Endothelial cell of umbilical vein (primary cell): ENCODE results near the gene BRF1. TPM values are rescaled to one million over a fixed set of nuclear protein-coding genes. Genes with fewer than 3 reads are reported as not detected.

ENCODE experiments used
- BruUV-seq: library from RNA; stranded (reverse); fragments of 400-500 nt; replicated peaks from 2 replicates; lab custom pipeline; 2021; lab: Mats Ljungman, UMichigan
- CTCF ChIA-PET: fragments of 300-600, 350-600 bp; sonication (Branson Sonifier 250); formaldehyde crosslinking; loops from one replicate; lab custom pipeline; 2021; ENCODE audit warnings: antibody characterized with exemption, inconsistent platforms; lab: Charles Lee
- POLR2A ChIA-PET: fragments of 300-600, 350-600 bp; sonication (Branson Sonifier 250); formaldehyde crosslinking; loops from one replicate; lab custom pipeline; 2021; ENCODE audit warnings: antibody characterized with exemption, inconsistent platforms; lab: Charles Lee
- DNase-seq: peaks from one replicate; pipeline ENCODE4 v3.0.0-alpha.2; 2011; ENCODE audit warnings: low read depth, low spot score
- FAIRE-seq: peaks from 2 replicates; lab custom pipeline; 2011; peaks lifted over from hg19 to GRCh38; lab: Jason Lieb, UNC
- H2AFZ ChIP-seq: 2 replicates; pipeline ENCODE4 v1.6.0; 2012; ENCODE audit warnings: low read depth, low read length, control low read depth, inconsistent platforms
- H3K27ac ChIP-seq: 2 replicates; pipeline ENCODE4 v1.5.1; 2011; ENCODE audit warnings: low read depth, mild to moderate bottlenecking, control low read depth, low read length, moderate library complexity; ENCODE audit not compliant: insufficient read depth
- H3K27me3 ChIP-seq, 2 experiments: 2 replicates each; pipeline versions ENCODE4 v1.6.0 to v1.6.1; 2011; ENCODE audit warnings: low read length in 2 of 2, mixed read lengths in 1 of 2; ENCODE audit not compliant: control insufficient read depth in 2 of 2, insufficient read depth in 2 of 2
- H3K36me3 ChIP-seq, 2 experiments: 2 replicates in 1 of 2; 3 replicates in 1 of 2; pipeline ENCODE4 v1.5.1; 2011; ENCODE audit warnings: low read length in 2 of 2, mild to moderate bottlenecking in 1 of 2, moderate library complexity in 1 of 2; ENCODE audit not compliant: control insufficient read depth in 2 of 2, insufficient read depth in 2 of 2; ENCODE audit errors: extremely low read depth in 1 of 2
- H3K4me1 ChIP-seq: 3 replicates; pipeline ENCODE4 v1.5.1; 2011; ENCODE audit warnings: mild to moderate bottlenecking, low read length; ENCODE audit not compliant: control insufficient read depth, insufficient read depth; ENCODE audit errors: extremely low read depth
- H3K4me2 ChIP-seq: 2 replicates; pipeline ENCODE4 v1.6.1; 2011; ENCODE audit warnings: low read length, control low read depth, mixed read lengths; ENCODE audit not compliant: insufficient read depth
- H3K4me3 ChIP-seq, 3 experiments: fragments of 200-600 bp in 1 of 3; sonication (generic), shearing (Covaris generic) in 1 of 3; replicated peaks in 1 of 3; 2 replicates each; pipeline ENCODE4 v1.5.1; 2011 to 2016; ENCODE audit warnings: control low read depth in 3 of 3, low read length in 3 of 3, mild to moderate bottlenecking in 2 of 3, inconsistent platforms in 1 of 3, low read depth in 1 of 3, moderate library complexity in 1 of 3; ENCODE audit not compliant: insufficient read depth in 1 of 3
- H3K79me2 ChIP-seq: 2 replicates; pipeline ENCODE4 v1.6.0; 2012; ENCODE audit warnings: low read length, inconsistent platforms; ENCODE audit not compliant: control insufficient read depth, insufficient read depth
- H3K9ac ChIP-seq: replicated peaks from 2 replicates; pipeline ENCODE3; 2011; ENCODE audit warnings: low read length, control low read depth; ENCODE audit not compliant: insufficient read depth; ENCODE audit errors: extremely low read depth
- H3K9me1 ChIP-seq: replicated peaks from 3 replicates; pipeline ENCODE4 v1.6.0; 2011; ENCODE audit warnings: mild to moderate bottlenecking, low read length; ENCODE audit not compliant: control insufficient read depth, insufficient read depth; ENCODE audit errors: extremely low read depth
- H3K9me3 ChIP-seq: replicated peaks from 2 replicates; pipeline ENCODE4 v1.5.1; 2012; ENCODE audit warnings: low read length, inconsistent platforms; ENCODE audit not compliant: control insufficient read depth, insufficient read depth
- H4K20me1 ChIP-seq: replicated peaks from 2 replicates; pipeline ENCODE3; 2011; ENCODE audit warnings: mild to moderate bottlenecking, low read length; ENCODE audit not compliant: control insufficient read depth, insufficient read depth; ENCODE audit errors: extremely low read depth
- EZH2 ChIP-seq: IDR thresholded peaks from 2 replicates; pipeline ENCODE4 v1.6.1; 2012; ENCODE audit warnings: borderline replicate concordance, low read depth, mild to moderate bottlenecking, moderate library complexity, low read length, inconsistent platforms; ENCODE audit not compliant: severe bottlenecking
- FOS ChIP-seq: IDR thresholded peaks from 2 replicates; pipeline ENCODE4 v1.6.1; 2011; ENCODE audit warnings: mild to moderate bottlenecking, low read length, moderate library complexity, borderline replicate concordance; ENCODE audit not compliant: insufficient read depth
- GATA2 ChIP-seq: IDR thresholded peaks from 2 replicates; pipeline ENCODE4 v1.7.0; 2011; ENCODE audit warnings: low read depth, mild to moderate bottlenecking, moderate library complexity, mixed read lengths, low read length; ENCODE audit not compliant: insufficient read length, insufficient read depth
- JUN ChIP-seq: IDR thresholded peaks from 2 replicates; pipeline ENCODE4 v1.6.1; 2011; ENCODE audit warnings: borderline replicate concordance, low read depth; ENCODE audit not compliant: insufficient read length, insufficient read depth
- MYC ChIP-seq: IDR thresholded peaks from one replicate; pipeline ENCODE4 v1.6.1; 2011; ENCODE audit warnings: mild to moderate bottlenecking, low read depth, low read length
- POLR2A ChIP-seq: IDR thresholded peaks from 2 replicates; pipeline ENCODE4 v1.6.1; 2012; ENCODE audit warnings: low read depth, mild to moderate bottlenecking, control low read depth, low read length
- POLR2AphosphoS5 ChIP-seq: IDR thresholded peaks from 2 replicates; pipeline ENCODE4 v1.6.1; 2012; ENCODE audit warnings: low read depth, mild to moderate bottlenecking, control low read depth, low read length, moderate library complexity; ENCODE audit not compliant: insufficient read depth
- dilution Hi-C: fragments of 300-500 bp; cut with MboI; formaldehyde crosslinking; loops from one replicate; pipeline ENCODE4 v1.15.0; 2019; ENCODE audit warnings: low sequenced_read_pairs; ENCODE audit not compliant: extremely low pct_ligation_motif_present
- intact Hi-C: fragments of 100-400 bp; cut with micrococcal nuclease; formaldehyde crosslinking; loops from one replicate; pipeline ENCODE4 v1.10.0; 2022
- polyA plus RNA-seq, 4 experiments: library from polyadenylated mRNA; depleted of rRNA in 3 of 4; stranded (reverse) in 3 of 4; unstranded in 1 of 4; fragments of >200 nt; gene quantifications; 2 replicates each; pipeline versions ENCODE4 v1.2.1 to v1.2.3, GENCODE V29; 2011 to 2012; ENCODE audit warnings: missing spikeins in 1 of 4
- total RNA-seq: library from RNA; stranded (reverse); gene quantifications from 2 replicates; pipeline ENCODE4 v1.2.3, GENCODE V29; 2021
- TF ChIP-seq, protein P1 (sequence below), 2 donors: IDR thresholded peaks; 1 replicate in 1 of 2; 2 replicates in 1 of 2; pipeline ENCODE4 v1.5.1; 2011; ENCODE audit warnings: low read length in 2 of 2, mild to moderate bottlenecking in 2 of 2, moderate library complexity in 2 of 2, control low read depth in 1 of 2, inconsistent platforms in 1 of 2, low read depth in 1 of 2; ENCODE audit not compliant: insufficient read depth in 1 of 2; ENCODE audit errors: extremely low read depth in 1 of 2
- TF ChIP-seq, protein P2 (sequence below): IDR thresholded peaks from 2 replicates; pipeline ENCODE4 v1.6.1; 2011; ENCODE audit not compliant: insufficient read depth, insufficient read length

BRF1 gene
- total and polyA plus RNA-seq, 2 donors (not counting 3 experiments of a cell fraction or from before 2014, with no cell fraction given) = 19.0 to 47.2 TPM

DNA sequence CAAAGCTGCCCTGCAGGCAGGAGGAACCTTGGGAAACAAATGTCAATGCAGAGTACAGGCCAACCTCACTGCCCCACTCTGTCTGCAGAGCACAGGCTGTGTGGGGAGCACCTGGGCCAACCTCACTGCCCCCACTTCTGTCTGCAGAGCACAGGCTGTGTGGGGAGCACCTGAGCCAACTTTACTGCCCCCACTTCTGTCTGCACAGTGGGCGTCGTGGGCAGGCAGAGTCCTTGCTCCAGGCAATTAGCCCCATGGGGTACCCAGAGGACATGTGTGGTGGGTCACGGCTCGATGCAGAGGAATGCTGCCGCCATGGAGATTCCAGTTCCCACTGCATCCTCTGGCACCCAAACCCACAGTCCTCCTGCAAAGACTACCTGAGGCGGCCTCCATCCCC, 26.2 kb downstream of the BRF1 start:
- intact Hi-C loops (no loop called here), dilution Hi-C loops (no loop called here)
- Histone ChIP-seq H3K36me3 (peaks cover 0 to 3% of the 10 kb centered on the region in 2 experiments), H3K4me3 (no peak overlapping the region), H3K9me3 (no peaks in the 10 kb centered on the region), H3K9me1 (no peaks in the 10 kb centered on the region), H3K9ac (no peak overlapping the region), H2AFZ (no peak overlapping the region), H4K20me1 (no peaks in the 10 kb centered on the region), H3K27ac (no peak overlapping the region), H3K4me2 (no peak overlapping the region), H3K79me2 (peaks cover 3% of the 10 kb centered on the region), H3K27me3 (no peaks in the 10 kb centered on the region), H3K4me1 (no peaks in the 10 kb centered on the region)
- TF ChIP-seq POLR2AphosphoS5 (no peak), MYC (no peak), GATA2 (no peak), POLR2A (no peak), EZH2 (no peak), JUN (no peak), FOS (no peak)
- TF ChIP-seq, protein P1, sequence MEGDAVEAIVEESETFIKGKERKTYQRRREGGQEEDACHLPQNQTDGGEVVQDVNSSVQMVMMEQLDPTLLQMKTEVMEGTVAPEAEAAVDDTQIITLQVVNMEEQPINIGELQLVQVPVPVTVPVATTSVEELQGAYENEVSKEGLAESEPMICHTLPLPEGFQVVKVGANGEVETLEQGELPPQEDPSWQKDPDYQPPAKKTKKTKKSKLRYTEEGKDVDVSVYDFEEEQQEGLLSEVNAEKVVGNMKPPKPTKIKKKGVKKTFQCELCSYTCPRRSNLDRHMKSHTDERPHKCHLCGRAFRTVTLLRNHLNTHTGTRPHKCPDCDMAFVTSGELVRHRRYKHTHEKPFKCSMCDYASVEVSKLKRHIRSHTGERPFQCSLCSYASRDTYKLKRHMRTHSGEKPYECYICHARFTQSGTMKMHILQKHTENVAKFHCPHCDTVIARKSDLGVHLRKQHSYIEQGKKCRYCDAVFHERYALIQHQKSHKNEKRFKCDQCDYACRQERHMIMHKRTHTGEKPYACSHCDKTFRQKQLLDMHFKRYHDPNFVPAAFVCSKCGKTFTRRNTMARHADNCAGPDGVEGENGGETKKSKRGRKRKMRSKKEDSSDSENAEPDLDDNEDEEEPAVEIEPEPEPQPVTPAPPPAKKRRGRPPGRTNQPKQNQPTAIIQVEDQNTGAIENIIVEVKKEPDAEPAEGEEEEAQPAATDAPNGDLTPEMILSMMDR (IDR thresholded peaks at IDR 0.05; ENCODE audit: extremely low read depth in 1 of 2, insufficient read depth in 1 of 2, low read depth in 1 of 2, low read length in 2 of 2) = no peak
- TF ChIP-seq, protein P2, sequence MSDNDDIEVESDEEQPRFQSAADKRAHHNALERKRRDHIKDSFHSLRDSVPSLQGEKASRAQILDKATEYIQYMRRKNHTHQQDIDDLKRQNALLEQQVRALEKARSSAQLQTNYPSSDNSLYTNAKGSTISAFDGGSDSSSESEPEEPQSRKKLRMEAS = no peak
- FAIRE-seq = no peak
- CTCF ChIA-PET = interaction anchor here (0.8 to 1.9 kb wide), 2 partner anchors 9 to 78 kb away, joined by 3 to 6 read pairs; no protein-coding TSS in a partner anchor
- DNase-seq = no peak
- BruUV-seq = no TSS peak
- POLR2A ChIA-PET = no interaction called here
